B cell (primary cell): Measurements from ENCODE around the gene PLAU. TPM values are rescaled to one million over a fixed set of nuclear protein-coding genes. Genes with fewer than 3 reads are reported as not detected.
A peak's percentile ranks its signal among the peaks of the same experiment; 100 is the strongest.

Source experiments
- ATAC-seq: fragments of 200-7000 bp; cut with Tn5 transposase; one replicate; pipeline ENCODE4 v1.10.0; 2021; ENCODE audit warnings: low read depth, mild to moderate bottlenecking, moderate number of reproducible peaks, moderate library complexity
- CTCF ChIA-PET: fragments of 350-600 bp; sonication (Branson Sonifier 250); formaldehyde crosslinking; loops from one replicate; lab custom pipeline; 2021; ENCODE audit warnings: antibody characterized with exemption, inconsistent platforms; lab: Charles Lee
- POLR2A ChIA-PET: fragments of 350-600 bp; sonication (Branson Sonifier 250); formaldehyde crosslinking; loops from one replicate; lab custom pipeline; 2021; ENCODE audit warnings: antibody characterized with exemption; lab: Charles Lee
- DNase-seq: peaks from one replicate; pipeline ENCODE4 v3.0.0; 2013
- H2AFZ ChIP-seq: 2 replicates; pipeline ENCODE4 v1.6.1; 2012; ENCODE audit warnings: mild to moderate bottlenecking, low read depth, low read length; ENCODE audit not compliant: insufficient read depth, poor library complexity, severe bottlenecking
- H3K27ac ChIP-seq, 2 donors: 1 replicate in 1 of 2; 2 replicates in 1 of 2; pipeline ENCODE4 v1.5.1; 2012 to 2013; ENCODE audit warnings: low read length in 2 of 2, mild to moderate bottlenecking in 2 of 2, moderate library complexity in 1 of 2
- H3K27me3 ChIP-seq, 4 experiments: fragments of 200-600 bp in 1 of 4; sonication (generic) in 1 of 4; replicated peaks in 1 of 4; 1 replicate in 2 of 4; 2 replicates in 2 of 4; pipeline versions ENCODE4 v1.6.1 to v1.7.0; 2013 to 2016; ENCODE audit warnings: low read length in 3 of 4, mild to moderate bottlenecking in 2 of 4, mixed read lengths in 1 of 4, moderate library complexity in 1 of 4; ENCODE audit not compliant: insufficient read depth in 4 of 4, control insufficient read depth in 3 of 4; ENCODE audit errors: control extremely low read depth in 1 of 4
- H3K36me3 ChIP-seq, 2 experiments: replicated peaks in 1 of 2; 1 replicate in 1 of 2; 2 replicates in 1 of 2; pipeline versions ENCODE4 v1.6.1 to v1.7.1; 2013; ENCODE audit warnings: low read length in 1 of 2; ENCODE audit not compliant: insufficient read depth in 2 of 2, control insufficient read depth in 1 of 2; ENCODE audit errors: control extremely low read depth in 1 of 2, extremely low read depth in 1 of 2
- H3K4me1 ChIP-seq, 2 donors: fragments of 200-600 bp in 1 of 2; sonication (generic) in 1 of 2; 1 replicate in 1 of 2; 2 replicates in 1 of 2; pipeline versions ENCODE4 v1.5.1 to v1.6.1; 2013 to 2017; ENCODE audit warnings: low read length in 2 of 2; ENCODE audit not compliant: control insufficient read depth in 2 of 2, insufficient read depth in 2 of 2
- H3K4me2 ChIP-seq: replicated peaks from 2 replicates; pipeline ENCODE3; 2012; ENCODE audit warnings: mild to moderate bottlenecking, low read depth, low read length; ENCODE audit not compliant: poor library complexity, severe bottlenecking
- H3K4me3 ChIP-seq, 5 experiments: fragments of 200-600 bp in 1 of 5; sonication (generic) in 1 of 5; 1 replicate in 3 of 5; 2 replicates in 2 of 5; pipeline versions ENCODE4 v1.5.1 to v1.7.0; 2011 to 2016; ENCODE audit warnings: low read length in 4 of 5, mild to moderate bottlenecking in 4 of 5, low read depth in 2 of 5, control low read depth in 1 of 5, moderate library complexity in 1 of 5; ENCODE audit not compliant: insufficient read depth in 1 of 5; ENCODE audit errors: control extremely low read depth in 1 of 5, extremely low read depth in 1 of 5
- H3K79me2 ChIP-seq: fragments of 200-600 bp; sonication (generic); one replicate; pipeline ENCODE4 v1.6.0; 2016; ENCODE audit warnings: low read length; ENCODE audit not compliant: control insufficient read depth, insufficient read depth
- H3K9ac ChIP-seq: fragments of 200-600 bp; sonication (generic); 2 replicates; pipeline ENCODE4 v1.6.1; 2017; ENCODE audit warnings: mild to moderate bottlenecking, low read length, moderate library complexity
- H3K9me3 ChIP-seq, 3 donors: one replicate each; pipeline versions ENCODE4 v1.6.1 to v1.7.1; 2013; ENCODE audit warnings: low read length in 2 of 3; ENCODE audit not compliant: control insufficient read depth in 2 of 3, insufficient read depth in 1 of 3; ENCODE audit errors: control extremely low read depth in 1 of 3
- H4K20me1 ChIP-seq: 2 replicates; pipeline ENCODE4 v1.6.0; 2012; ENCODE audit warnings: mild to moderate bottlenecking, low read length; ENCODE audit not compliant: insufficient read depth, control insufficient read depth, poor library complexity, severe bottlenecking
- H3K27ac Mint-ChIP-seq: one replicate; pipeline ENCODE4 v1.8.0; 2021; ENCODE audit warnings: mixed read lengths
- H3K27me3 Mint-ChIP-seq: one replicate; pipeline ENCODE4 v1.8.0; 2021; ENCODE audit warnings: mixed read lengths
- H3K4me1 Mint-ChIP-seq: one replicate; pipeline ENCODE4 v1.8.0; 2021; ENCODE audit warnings: mixed read lengths
- H3K4me3 Mint-ChIP-seq: one replicate; pipeline ENCODE4 v1.8.0; 2021; ENCODE audit warnings: mixed read lengths
- H3K9me3 Mint-ChIP-seq: one replicate; pipeline ENCODE4 v1.8.0; 2022; ENCODE audit warnings: mixed read lengths; ENCODE audit not compliant: insufficient read depth
- EZH2 ChIP-seq: IDR thresholded peaks from 2 replicates; pipeline ENCODE4 v1.6.1; 2012; ENCODE audit warnings: borderline replicate concordance, low read depth, mild to moderate bottlenecking, moderate library complexity, low read length; ENCODE audit not compliant: insufficient read depth, poor library complexity, severe bottlenecking
- WGBS: methylation state at CpG from one replicate; pipeline ENCODE4 v1.1.5; 2013; ENCODE audit warnings: missing lambda C conversion rate; ENCODE audit not compliant: insufficient coverage; 5-methylcytosine and 5-hydroxymethylcytosine counted together
- intact Hi-C: fragments of 100-400 bp; cut with micrococcal nuclease; formaldehyde crosslinking; loops from one replicate; pipeline ENCODE4 v1.10.0; 2022
- polyA plus RNA-seq: library from polyadenylated mRNA; depleted of rRNA; stranded (reverse); fragments of >200 nt; gene quantifications from 2 replicates; pipeline ENCODE4 v1.2.3, GENCODE V29; 2012
- total RNA-seq, 2 donors: library from RNA; stranded (reverse); fragments of 120-200 nt in 1 of 2; gene quantifications; 1 replicate in 1 of 2; 2 replicates in 1 of 2; pipeline versions ENCODE4 v1.2.3 to v1.2.4, GENCODE V29; 2013 to 2022
- TF ChIP-seq, protein P1 (sequence below): fragments of 200-600 bp; IDR thresholded peaks from one replicate; pipeline ENCODE4 v1.8.0; 2022; ENCODE audit warnings: antibody characterized with exemption, mild to moderate bottlenecking

PLAU gene
- total and polyA plus RNA-seq, 2 donors (not counting 1 experiment from before 2014, with no cell fraction given) = 0.04 TPM; not detected in 1

DNA sequence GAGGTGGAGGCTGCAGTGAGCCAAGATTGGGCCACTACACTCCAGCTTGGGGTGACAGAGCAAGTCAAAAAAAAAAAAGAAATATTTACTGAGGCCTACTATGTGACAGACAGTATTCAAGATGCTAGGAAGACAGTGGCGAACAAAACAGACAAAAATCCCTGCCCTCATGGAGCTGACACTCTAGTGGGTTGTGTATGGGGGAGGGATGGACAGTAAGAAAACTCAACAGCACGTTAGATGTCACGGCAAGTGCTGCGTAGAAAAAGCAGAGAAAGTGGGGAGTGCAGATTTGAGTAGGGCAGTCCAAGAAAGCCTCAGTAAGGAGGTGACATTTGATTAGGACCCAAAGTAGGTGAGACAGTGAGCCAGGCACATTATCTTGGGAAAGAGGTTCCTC is 46.7 kb upstream of the PLAU start:
- H3K79me2 ChIP-seq = peaks cover 67% of the 10 kb centered on the region
- intact Hi-C loops = no loop called here

DNA sequence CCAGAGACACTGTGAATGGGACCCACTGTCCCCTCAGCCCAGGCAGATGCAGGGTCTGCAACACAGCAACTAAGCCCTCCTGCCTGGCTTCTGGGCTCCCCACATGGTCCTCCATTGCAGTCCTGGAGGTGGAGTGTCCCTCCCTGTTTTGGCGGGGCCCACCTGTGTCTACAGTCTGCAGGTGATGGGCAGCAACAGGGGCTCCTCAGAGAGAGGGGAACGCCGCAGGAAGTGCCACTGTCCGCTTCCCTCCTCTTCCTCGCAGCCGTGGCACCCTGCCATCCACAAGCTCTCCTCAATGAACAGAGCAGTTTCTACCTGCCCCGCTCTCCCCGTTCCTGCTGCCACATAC is 45.8 kb upstream of the PLAU start:
- Mint-ChIP-seq H3K27me3 (no peaks in the 10 kb centered on the region), H3K4me1 (peaks cover 52% of the 10 kb centered on the region), H3K9me3 (no peaks in the 10 kb centered on the region), H3K4me3 (peak overlapping the region; percentile 81), H3K27ac (peak overlapping the region; percentile 96)
- WGBS = 27% methylated on average over 8 of the region's 8 CpGs
- Histone ChIP-seq H3K4me2 (peak overlapping the region; percentile 79), H3K9me3 (no peaks in the 10 kb centered on the region), H4K20me1 (peaks cover 5% of the 10 kb centered on the region), H3K27me3 (no peaks in the 10 kb centered on the region), H3K27ac (peak overlapping the region; percentile 68 to 81), H3K79me2 (peaks cover 67% of the 10 kb centered on the region), H3K4me3 (peak overlapping the region in 4 of 5 experiments; percentile 31 to 58 (median 46)), H3K4me1 (peaks cover 36 to 45% of the 10 kb centered on the region in 2 donors), H3K9ac (peak overlapping the region; percentile 48), H3K36me3 (peaks cover 2 to 33% of the 10 kb centered on the region in 2 experiments), H2AFZ (peak overlapping the region; percentile 31)
- ChIA-PET POLR2A (interaction anchor here (1.8 to 2.4 kb wide), 2 partner anchors 9 kb away, joined by 9 read pairs; partner anchors contain the start of gene CAMK2G), CTCF (interaction anchor here (1.1 to 9.4 kb wide), 5 partner anchors 9 to 15 kb away, joined by 3 to 102 read pairs (median 7); partner anchors contain the start of gene CAMK2G)
- intact Hi-C loops = loop anchor here (1.0 kb wide), 1 partner anchor 14 kb away; no protein-coding TSS in a partner anchor
- DNase-seq (no peak), ATAC-seq (no peak)
- TF ChIP-seq, protein P1, sequence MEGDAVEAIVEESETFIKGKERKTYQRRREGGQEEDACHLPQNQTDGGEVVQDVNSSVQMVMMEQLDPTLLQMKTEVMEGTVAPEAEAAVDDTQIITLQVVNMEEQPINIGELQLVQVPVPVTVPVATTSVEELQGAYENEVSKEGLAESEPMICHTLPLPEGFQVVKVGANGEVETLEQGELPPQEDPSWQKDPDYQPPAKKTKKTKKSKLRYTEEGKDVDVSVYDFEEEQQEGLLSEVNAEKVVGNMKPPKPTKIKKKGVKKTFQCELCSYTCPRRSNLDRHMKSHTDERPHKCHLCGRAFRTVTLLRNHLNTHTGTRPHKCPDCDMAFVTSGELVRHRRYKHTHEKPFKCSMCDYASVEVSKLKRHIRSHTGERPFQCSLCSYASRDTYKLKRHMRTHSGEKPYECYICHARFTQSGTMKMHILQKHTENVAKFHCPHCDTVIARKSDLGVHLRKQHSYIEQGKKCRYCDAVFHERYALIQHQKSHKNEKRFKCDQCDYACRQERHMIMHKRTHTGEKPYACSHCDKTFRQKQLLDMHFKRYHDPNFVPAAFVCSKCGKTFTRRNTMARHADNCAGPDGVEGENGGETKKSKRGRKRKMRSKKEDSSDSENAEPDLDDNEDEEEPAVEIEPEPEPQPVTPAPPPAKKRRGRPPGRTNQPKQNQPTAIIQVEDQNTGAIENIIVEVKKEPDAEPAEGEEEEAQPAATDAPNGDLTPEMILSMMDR = no peak
- no peak for TF ChIP-seq EZH2

More for the DNA sequence above, 46.7 kb upstream of the PLAU start:
- H3K4me1 Mint-ChIP-seq = peaks cover 52% of the 10 kb centered on the region
- no peak overlapping the region for H2AFZ ChIP-seq
- no peak overlapping the region for H3K9ac ChIP-seq
- H3K36me3 ChIP-seq = peaks cover 2 to 36% of the 10 kb centered on the region in 2 experiments
- TF ChIP-seq EZH2 = no peak
- TF ChIP-seq, protein P1 = no peak
- H4K20me1 ChIP-seq = peaks cover 6% of the 10 kb centered on the region
- ATAC-seq (no peak), DNase-seq (no peak)
- no peak overlapping the region for H3K4me2 ChIP-seq
- peak overlapping the region; percentile 20 to 68 for H3K27ac ChIP-seq
- no peaks in the 10 kb centered on the region for H3K27me3 Mint-ChIP-seq
- H3K9me3 Mint-ChIP-seq = no peaks in the 10 kb centered on the region
- no peaks in the 10 kb centered on the region for H3K9me3 ChIP-seq
- no peak overlapping the region for H3K4me3 ChIP-seq
- no peaks in the 10 kb centered on the region for H3K27me3 ChIP-seq
- ChIA-PET CTCF (interaction anchor here (0.7 to 9.4 kb wide), 7 partner anchors 11 to 22 kb away, joined by 3 to 102 read pairs (median 6); no protein-coding TSS in a partner anchor), POLR2A (interaction anchor here (1.0 to 1.8 kb wide), 2 partner anchors 10 to 13 kb away, joined by 3 to 9 read pairs; partner anchors contain the start of gene CAMK2G)
- H3K4me1 ChIP-seq = peaks cover 36 to 45% of the 10 kb centered on the region in 2 donors
- peak overlapping the region; percentile 56 for H3K4me3 Mint-ChIP-seq
- WGBS = 97% methylated on average over 4 of the region's 4 CpGs
- peak overlapping the region; percentile 96 for H3K27ac Mint-ChIP-seq
